Esophagus muscularis mucosa (tissue), 4 donors: ENCODE results near the gene EHD1. TPM values are rescaled to one million over a fixed set of nuclear protein-coding genes. Genes with fewer than 3 reads are reported as not detected.

Experiments
- DNase-seq: peaks from one replicate; pipeline ENCODE4 v3.0.0-alpha.2; 2017; ENCODE audit errors: extremely low spot score
- H3K27ac ChIP-seq, 4 donors: fragments of 200-600 bp; sonication (generic); replicated peaks in 1 of 4; 1 replicate in 3 of 4; 2 replicates in 1 of 4; pipeline ENCODE4 v1.5.1; 2016 to 2019; ENCODE audit warnings: mild to moderate bottlenecking in 1 of 4
- H3K27me3 ChIP-seq, 4 donors: fragments of 200-600 bp; sonication (generic); one replicate each; pipeline versions ENCODE4 v1.5.1 to v1.6.0; 2016 to 2019
- H3K36me3 ChIP-seq, 4 donors: fragments of 200-600 bp; sonication (generic); one replicate each; pipeline ENCODE4 v1.5.1; 2016 to 2019
- H3K4me1 ChIP-seq, 4 donors: fragments of 200-600 bp; sonication (generic); one replicate each; pipeline ENCODE4 v1.5.1; 2016 to 2019
- H3K4me3 ChIP-seq, 4 donors: fragments of 200-600 bp; sonication (generic); 1 replicate in 2 of 4; 2 replicates in 2 of 4; pipeline ENCODE4 v1.5.1; 2016 to 2019; ENCODE audit warnings: mild to moderate bottlenecking in 4 of 4, moderate library complexity in 1 of 4
- H3K9me3 ChIP-seq, 4 donors: fragments of 200-600 bp; sonication (generic); 1 replicate in 3 of 4; 2 replicates in 1 of 4; pipeline ENCODE4 v1.5.1; 2016 to 2019
- EP300 ChIP-seq: sonication (generic); formaldehyde crosslinking; IDR thresholded peaks from one replicate; pipeline ENCODE4 v1.6.1; 2017; ENCODE audit warnings: antibody characterized with exemption
- POLR2A ChIP-seq: fragments of 450-650 bp; IDR thresholded peaks from one replicate; pipeline ENCODE4 v1.6.1; 2017; ENCODE audit warnings: antibody characterized with exemption, moderate library complexity, mild to moderate bottlenecking, low read depth
- POLR2AphosphoS5 ChIP-seq, 2 donors: sonication (generic); formaldehyde crosslinking; IDR thresholded peaks; one replicate each; pipeline ENCODE4 v1.6.1; 2017; ENCODE audit warnings: antibody characterized with exemption in 2 of 2
- WGBS: methylation state at CpG from one replicate; pipeline ENCODE4 v1.1.5; 2018; 5-methylcytosine and 5-hydroxymethylcytosine counted together
- intact Hi-C: fragments of 100-400 bp; cut with DNase I; formaldehyde crosslinking; loops from one replicate; pipeline ENCODE4 v1.15.1; 2023
- total RNA-seq, 4 donors: library from RNA; depleted of rRNA; stranded (reverse); fragments of >200 nt; gene quantifications; one replicate each; pipeline versions ENCODE4 v1.1.0 to v1.2.1, GENCODE V29; 2016
- TF ChIP-seq, protein P1 (sequence below), 3 experiments: fragments of 200-600 bp in 2 of 3; fragments of 450-650 bp in 1 of 3; sonication (generic) in 2 of 3; IDR thresholded peaks; one replicate each; pipeline ENCODE4 v1.5.1; 2017 to 2019; ENCODE audit warnings: antibody characterized with exemption in 3 of 3, mild to moderate bottlenecking in 2 of 3, moderate library complexity in 1 of 3

Gene EHD1
- total RNA-seq, 4 donors from 2014 or later: 57.0 to 193 (median 104) TPM

DNA sequence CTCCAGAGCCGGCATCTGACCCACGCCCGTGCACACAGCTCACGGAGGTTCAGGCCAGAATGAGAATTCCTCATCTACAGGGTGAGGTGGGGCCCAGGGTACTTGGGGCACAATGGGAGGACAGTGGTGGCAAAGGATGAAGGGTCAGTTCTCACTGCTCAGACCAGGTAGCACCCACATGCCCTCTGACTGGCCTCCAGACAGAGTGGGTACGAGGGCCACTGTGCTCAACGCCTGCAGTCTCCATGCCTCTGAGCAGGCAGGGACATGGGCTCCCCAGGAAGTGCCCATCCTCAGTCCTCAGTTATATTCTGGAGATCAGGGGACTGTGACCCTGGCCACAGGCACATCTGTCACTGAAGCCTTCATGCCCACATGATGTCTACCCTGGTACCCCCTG is 20.9 kb downstream of the EHD1 start:
- Histone ChIP-seq H3K4me3 (no peak overlapping the region), H3K36me3 (peaks cover 27 to 55% (median 52%) of the 10 kb centered on the region in 4 donors), H3K4me1 (peaks cover 98 to 100% (median 99%) of the 10 kb centered on the region in 4 donors), H3K27me3 (no peaks in the 10 kb centered on the region), H3K27ac (peak overlapping the region; percentile 93 to 98 (median 94)), H3K9me3 (no peaks in the 10 kb centered on the region)
- TF ChIP-seq POLR2A: no peak
- TF ChIP-seq, protein P1, sequence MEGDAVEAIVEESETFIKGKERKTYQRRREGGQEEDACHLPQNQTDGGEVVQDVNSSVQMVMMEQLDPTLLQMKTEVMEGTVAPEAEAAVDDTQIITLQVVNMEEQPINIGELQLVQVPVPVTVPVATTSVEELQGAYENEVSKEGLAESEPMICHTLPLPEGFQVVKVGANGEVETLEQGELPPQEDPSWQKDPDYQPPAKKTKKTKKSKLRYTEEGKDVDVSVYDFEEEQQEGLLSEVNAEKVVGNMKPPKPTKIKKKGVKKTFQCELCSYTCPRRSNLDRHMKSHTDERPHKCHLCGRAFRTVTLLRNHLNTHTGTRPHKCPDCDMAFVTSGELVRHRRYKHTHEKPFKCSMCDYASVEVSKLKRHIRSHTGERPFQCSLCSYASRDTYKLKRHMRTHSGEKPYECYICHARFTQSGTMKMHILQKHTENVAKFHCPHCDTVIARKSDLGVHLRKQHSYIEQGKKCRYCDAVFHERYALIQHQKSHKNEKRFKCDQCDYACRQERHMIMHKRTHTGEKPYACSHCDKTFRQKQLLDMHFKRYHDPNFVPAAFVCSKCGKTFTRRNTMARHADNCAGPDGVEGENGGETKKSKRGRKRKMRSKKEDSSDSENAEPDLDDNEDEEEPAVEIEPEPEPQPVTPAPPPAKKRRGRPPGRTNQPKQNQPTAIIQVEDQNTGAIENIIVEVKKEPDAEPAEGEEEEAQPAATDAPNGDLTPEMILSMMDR (IDR thresholded peaks at IDR 0.05): no peak
- no peak for TF ChIP-seq POLR2AphosphoS5 (IDR thresholded peaks at IDR 0.05)
- TF ChIP-seq EP300: no peak
- intact Hi-C loops: no loop called here
- DNase-seq: no peak
- 91% methylated on average over 6 of the region's 6 CpGs for WGBS

DNA sequence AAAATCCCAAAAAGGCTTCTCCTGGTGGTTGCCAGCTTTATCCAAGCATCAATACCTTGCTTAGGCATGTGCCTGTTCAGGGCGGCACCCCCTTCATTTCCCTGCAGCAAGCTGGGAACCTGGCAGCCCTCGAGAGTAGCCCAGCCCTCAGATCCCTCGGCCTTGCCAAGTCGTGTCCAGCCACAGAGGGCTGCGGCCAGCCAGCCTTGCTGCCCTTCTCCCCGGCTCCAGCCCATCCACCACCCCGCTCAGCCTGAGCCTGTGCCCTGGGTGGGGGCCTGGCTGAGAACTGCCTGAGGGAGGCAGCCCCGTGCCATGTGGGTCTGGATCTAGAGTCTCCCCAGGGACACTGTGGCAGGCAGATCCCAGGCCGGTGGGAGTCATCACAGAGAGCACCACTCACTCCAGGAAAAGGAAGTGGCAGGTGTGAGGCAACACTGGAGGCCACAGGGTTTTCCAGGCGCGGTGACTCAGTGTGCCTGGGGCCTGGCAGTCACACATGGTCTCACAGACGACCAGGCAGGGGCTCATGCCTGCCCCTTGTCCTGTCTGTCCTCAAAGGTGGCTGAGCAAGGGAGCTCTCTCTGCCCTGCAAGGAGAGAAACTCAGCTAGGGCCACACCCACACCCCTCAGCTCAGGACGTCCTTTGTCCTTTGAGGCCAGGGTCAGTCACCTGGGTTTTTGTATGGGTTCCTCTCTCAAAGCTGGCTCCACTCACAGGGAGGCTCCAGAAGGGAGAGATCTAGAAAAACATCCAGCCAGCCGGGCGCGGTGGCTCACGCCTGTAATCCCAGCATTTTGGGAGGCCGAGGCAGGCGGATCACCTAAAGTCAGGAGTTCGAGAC is 21.8 kb downstream of the EHD1 start:
- peak overlapping the region in 1 of 4 donors; percentile 21 for H3K4me3 ChIP-seq
- intact Hi-C loops: no loop called here
- H3K9me3 ChIP-seq: no peaks in the 10 kb centered on the region
- peak; percentile 48 for TF ChIP-seq EP300
- peak; percentile 21 for TF ChIP-seq POLR2A
- TF ChIP-seq, protein P1 (IDR thresholded peaks at IDR 0.05): no peak
- peak; percentile 71 to 82 for TF ChIP-seq POLR2AphosphoS5 (IDR thresholded peaks at IDR 0.05)
- H3K36me3 ChIP-seq: peaks cover 27 to 57% (median 54%) of the 10 kb centered on the region in 4 donors
- H3K27me3 ChIP-seq: no peaks in the 10 kb centered on the region
- H3K27ac ChIP-seq: peak overlapping the region; percentile 93 to 98 (median 94)
- peaks cover 93 to 100% (median 98%) of the 10 kb centered on the region in 4 donors for H3K4me1 ChIP-seq
- WGBS: 57% methylated on average over 17 of the region's 20 CpGs
- no peak for DNase-seq

DNA sequence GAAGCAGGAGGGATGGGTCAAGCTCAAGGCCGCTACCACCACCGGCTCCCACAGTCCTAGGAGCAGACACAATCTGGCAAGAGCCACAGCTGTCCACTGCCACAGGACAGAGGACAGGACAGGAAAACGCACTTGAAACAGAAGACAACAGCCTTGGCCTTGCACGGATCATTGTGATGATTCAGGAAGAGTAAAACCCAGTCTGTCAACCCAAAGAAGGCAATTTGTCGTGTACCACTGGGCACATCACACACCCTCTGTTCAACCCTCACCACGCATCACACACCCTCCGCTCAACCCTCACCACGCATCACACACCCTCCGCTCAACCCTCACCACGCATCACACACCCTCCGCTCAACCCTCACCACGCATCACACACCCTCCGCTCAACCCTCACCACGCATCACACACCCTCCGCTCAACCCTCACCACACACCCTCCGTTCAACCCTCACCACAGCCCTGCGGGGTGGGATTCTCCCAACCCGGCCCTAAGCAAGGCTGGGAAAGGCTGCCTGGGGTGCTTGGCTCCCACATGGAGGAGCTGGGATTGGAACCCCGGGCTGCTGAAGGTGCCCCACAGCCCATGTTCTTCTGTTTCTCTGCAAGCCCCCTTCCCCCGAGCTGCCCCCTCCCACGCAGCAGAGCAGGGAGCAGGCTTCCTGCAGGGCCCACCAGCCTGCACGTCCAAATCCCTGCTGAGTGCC is 22.7 kb downstream of the EHD1 start:
- Histone ChIP-seq H3K36me3 (peaks cover 27 to 57% (median 54%) of the 10 kb centered on the region in 4 donors), H3K4me1 (peaks cover 90 to 100% (median 99%) of the 10 kb centered on the region in 4 donors), H3K9me3 (no peaks in the 10 kb centered on the region), H3K4me3 (peak overlapping the region in 1 of 4 donors; percentile 11), H3K27ac (peak overlapping the region; percentile 93 to 98 (median 94)), H3K27me3 (no peaks in the 10 kb centered on the region)
- WGBS: 85% methylated on average over 18 of the region's 22 CpGs
- intact Hi-C loops: no loop called here
- TF ChIP-seq POLR2AphosphoS5 (IDR thresholded peaks at IDR 0.05) (no peak), POLR2A (no peak), EP300 (no peak)
- TF ChIP-seq, protein P1 (IDR thresholded peaks at IDR 0.05): no peak
- DNase-seq: no peak

DNA sequence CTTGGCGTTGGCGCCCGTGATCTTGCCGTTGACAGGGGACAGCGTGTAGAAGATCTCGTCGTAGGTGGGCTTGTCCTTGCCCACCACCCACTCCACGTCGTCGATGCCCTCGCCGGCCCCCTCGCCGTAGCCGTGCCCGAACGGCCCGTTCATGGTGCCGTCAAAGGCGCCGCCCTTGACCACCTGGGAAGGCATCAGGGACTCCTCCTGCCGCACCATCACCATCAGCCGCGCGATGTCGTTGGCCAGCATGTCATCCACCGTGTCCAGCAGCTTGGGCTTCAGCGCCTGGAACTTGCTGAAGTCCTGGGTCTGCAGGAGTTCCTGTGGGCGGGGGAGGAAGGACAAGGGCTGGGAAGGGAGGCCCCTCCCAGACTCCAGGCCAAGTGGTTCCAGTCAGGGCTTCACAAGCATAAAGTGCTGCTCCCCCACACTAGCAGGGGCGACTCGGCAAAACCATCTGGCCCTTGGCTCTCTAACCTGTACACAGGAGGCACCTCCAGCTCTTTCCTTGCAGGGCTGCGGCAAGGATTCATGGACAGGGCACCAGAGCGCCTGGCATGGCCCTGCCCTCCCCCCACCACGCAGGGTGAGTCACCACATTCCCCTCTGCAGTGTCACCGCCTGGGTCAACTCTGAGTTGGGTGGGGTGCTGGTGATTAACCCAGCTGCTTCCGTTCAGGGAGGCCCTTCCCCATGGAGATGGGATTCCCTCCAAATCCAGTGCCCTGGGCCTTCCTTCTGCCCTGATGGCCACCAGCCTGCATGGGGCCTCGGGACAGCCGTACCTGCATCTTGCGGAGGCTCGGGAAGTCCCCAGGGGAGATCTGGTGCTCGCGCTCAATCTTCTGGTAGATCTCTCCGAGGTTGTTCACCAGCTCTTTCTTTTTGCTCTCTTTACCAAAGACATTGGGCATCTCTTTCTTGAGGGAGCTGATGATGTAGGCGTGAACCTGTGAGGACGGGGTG is 23.6 kb downstream of the EHD1 start:
- H3K36me3 ChIP-seq: peaks cover 24 to 51% (median 48%) of the 10 kb centered on the region in 4 donors
- intact Hi-C loops: no loop called here
- H3K4me1 ChIP-seq: peaks cover 90 to 100% (median 99%) of the 10 kb centered on the region in 4 donors
- DNase-seq: peak; percentile 95
- TF ChIP-seq, protein P1 (IDR thresholded peaks at IDR 0.05): no peak
- peak; percentile 22 for TF ChIP-seq EP300
- peak; percentile 94 to 97 for TF ChIP-seq POLR2AphosphoS5 (IDR thresholded peaks at IDR 0.05)
- TF ChIP-seq POLR2A: no peak
- H3K4me3 ChIP-seq: peak overlapping the region in 2 of 4 donors; percentile 15 to 18
- peak overlapping the region; percentile 93 to 98 (median 94) for H3K27ac ChIP-seq
- H3K9me3 ChIP-seq: no peaks in the 10 kb centered on the region
- 89% methylated on average over 33 of the region's 45 CpGs for WGBS
- no peaks in the 10 kb centered on the region for H3K27me3 ChIP-seq
